GM13976 (cell line): Measurements from ENCODE around the gene NEB.

Source experiments
- DNase-seq: peaks from one replicate; pipeline ENCODE4 v3.0.0; 2012; ENCODE audit warnings: low spot score
- in situ Hi-C: fragments of 300-500 bp; cut with MboI; formaldehyde crosslinking; loops from one replicate; pipeline ENCODE4 v1.12.0; 2022; ENCODE audit warnings: low sequenced_read_pairs, mixed read lengths, inconsistent platforms; ENCODE audit not compliant: unreplicated experiment
- TF ChIP-seq, protein P1 (sequence below): IDR thresholded peaks from 2 replicates; pipeline ENCODE4 v1.5.1; 2012; ENCODE audit warnings: borderline replicate concordance, mild to moderate bottlenecking; ENCODE audit not compliant: insufficient read depth; ENCODE audit errors: extremely low read depth, missing control alignments, control extremely low read depth

The NEB gene

DNA sequence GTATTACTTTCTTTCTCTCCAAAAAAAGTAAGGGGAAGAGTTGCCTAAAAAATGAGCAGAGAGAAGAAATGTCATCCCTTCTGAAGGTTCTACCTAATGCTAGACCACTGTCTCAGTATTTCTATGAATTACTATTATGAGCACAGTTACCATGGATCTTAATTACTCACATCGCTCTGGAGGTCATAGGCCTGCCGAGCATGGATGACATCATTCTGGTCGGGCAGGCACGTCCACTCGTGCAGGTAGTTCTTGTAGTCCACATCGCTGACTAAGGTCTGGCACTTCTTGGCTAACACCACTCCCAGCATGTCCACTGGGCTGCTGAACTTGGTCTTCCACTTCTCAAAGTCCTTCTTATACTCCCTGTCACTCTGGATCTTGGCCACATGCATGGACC, 106.9 kb downstream of the NEB start:
- TF ChIP-seq, protein P1, sequence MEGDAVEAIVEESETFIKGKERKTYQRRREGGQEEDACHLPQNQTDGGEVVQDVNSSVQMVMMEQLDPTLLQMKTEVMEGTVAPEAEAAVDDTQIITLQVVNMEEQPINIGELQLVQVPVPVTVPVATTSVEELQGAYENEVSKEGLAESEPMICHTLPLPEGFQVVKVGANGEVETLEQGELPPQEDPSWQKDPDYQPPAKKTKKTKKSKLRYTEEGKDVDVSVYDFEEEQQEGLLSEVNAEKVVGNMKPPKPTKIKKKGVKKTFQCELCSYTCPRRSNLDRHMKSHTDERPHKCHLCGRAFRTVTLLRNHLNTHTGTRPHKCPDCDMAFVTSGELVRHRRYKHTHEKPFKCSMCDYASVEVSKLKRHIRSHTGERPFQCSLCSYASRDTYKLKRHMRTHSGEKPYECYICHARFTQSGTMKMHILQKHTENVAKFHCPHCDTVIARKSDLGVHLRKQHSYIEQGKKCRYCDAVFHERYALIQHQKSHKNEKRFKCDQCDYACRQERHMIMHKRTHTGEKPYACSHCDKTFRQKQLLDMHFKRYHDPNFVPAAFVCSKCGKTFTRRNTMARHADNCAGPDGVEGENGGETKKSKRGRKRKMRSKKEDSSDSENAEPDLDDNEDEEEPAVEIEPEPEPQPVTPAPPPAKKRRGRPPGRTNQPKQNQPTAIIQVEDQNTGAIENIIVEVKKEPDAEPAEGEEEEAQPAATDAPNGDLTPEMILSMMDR, result no peak
- no peak for DNase-seq
- in situ Hi-C loops, result loop anchor here (25.0 kb wide), 1 partner anchor 385 kb away; no protein-coding TSS in a partner anchor

GRCh38 chr2:151624271-151624670, 110.0 kb downstream of the NEB start:
- DNase-seq, result no peak
- TF ChIP-seq, protein P1, result no peak
- in situ Hi-C loops, result no loop called here

GRCh38 chr2:151623631-151624030, 110.6 kb downstream of the NEB start:
- in situ Hi-C loops, result no loop called here
- TF ChIP-seq, protein P1, result no peak
- DNase-seq, result no peak

GRCh38 chr2:151620761-151621160, 113.5 kb downstream of the NEB start:
- TF ChIP-seq, protein P1, result no peak
- in situ Hi-C loops, result no loop called here
- no peak for DNase-seq

DNA sequence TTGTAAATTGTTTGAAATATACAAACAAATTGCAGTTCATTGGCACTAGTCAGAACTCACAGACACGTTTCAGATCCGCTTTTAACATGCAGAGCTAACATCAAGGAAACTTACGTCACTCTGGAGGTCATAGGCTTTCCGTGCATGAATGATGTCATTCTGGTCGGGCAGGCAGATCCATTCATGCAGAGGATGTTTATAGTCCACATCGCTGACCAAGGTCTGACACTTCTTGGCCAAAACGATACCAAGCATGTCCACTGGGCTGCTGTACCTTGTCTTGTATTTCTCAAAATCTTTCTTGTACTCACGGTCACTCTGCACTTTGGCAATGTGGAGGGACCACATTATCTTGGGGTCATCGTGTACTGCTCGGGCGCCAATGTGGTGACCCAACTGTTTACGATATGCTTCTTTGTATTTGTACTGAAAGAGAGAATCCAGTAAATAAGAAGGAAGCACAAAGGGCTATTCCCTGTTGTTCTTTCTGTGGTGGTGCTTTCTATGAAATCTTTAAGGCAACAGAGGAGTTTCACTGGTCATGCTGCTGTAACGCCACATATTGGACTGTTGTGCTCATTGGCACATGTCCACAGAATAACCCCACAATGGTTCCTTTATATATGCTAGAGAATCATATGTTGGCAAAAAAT, 114.8 kb downstream of the NEB start:
- in situ Hi-C loops, result no loop called here
- no peak for DNase-seq
- TF ChIP-seq, protein P1, result no peak

DNA sequence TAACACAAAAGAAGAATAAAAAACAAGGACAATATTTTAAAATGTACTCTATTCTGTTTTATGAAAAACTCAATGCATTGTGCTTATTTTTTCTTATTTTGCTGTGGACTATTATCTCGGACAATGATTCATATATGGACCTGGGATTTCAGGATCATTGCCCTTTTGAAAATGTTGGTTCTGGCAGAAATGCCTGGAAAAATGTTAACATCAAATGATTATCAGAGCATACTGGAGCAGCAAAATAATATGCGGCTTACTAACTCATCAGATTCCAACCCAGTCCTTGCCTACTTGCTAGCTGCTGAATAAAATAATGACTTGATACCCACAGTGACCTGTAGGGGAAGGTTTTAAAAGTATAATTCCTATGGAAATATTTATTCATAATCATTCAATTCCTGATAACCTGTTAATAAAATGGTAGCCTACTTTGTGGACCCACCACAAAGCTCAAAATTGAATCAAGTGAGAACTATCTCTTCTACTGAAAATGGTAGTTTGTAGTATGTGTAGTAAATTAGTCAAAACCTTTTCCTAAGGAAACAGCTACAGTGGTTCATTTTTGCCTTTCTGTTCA, 117.4 kb downstream of the NEB start:
- in situ Hi-C loops, result no loop called here
- TF ChIP-seq, protein P1, result no peak
- no peak for DNase-seq
